Measurements from ENCODE around the gene RFX2.
"Not testable (repeated sequence)": the region's sequence is repeated elsewhere in the genome, so short reads cannot be mapped to it uniquely, and the experiment has no call there.

Gene RFX2

GRCh38 chr19:6038634-6039405 lies 71.5 kb downstream of the RFX2 start:
- peak; percentile 43 for DNase-seq (ENCODE audit: low spot score)

GRCh38 chr19:6035026-6035425 lies 75.3 kb downstream of the RFX2 start:
- no peak for DNase-seq (ENCODE audit: low spot score)

- no peak for DNase-seq (ENCODE audit: low spot score)
Measured at GRCh38 chr19:6034512-6034911, 75.8 kb downstream of the RFX2 start.

- no peak for DNase-seq (ENCODE audit: low spot score)
Measured at GRCh38 chr19:6033744-6034264, 76.5 kb downstream of the RFX2 start.

- no peak for DNase-seq (ENCODE audit: low spot score)
Measured at GRCh38 chr19:6032827-6033226, 77.5 kb downstream of the RFX2 start.

GRCh38 chr19:6032381-6032780 lies 77.9 kb downstream of the RFX2 start:
- DNase-seq (ENCODE audit: low spot score) = no peak

- DNase-seq (ENCODE audit: low spot score) = no peak
Measured at GRCh38 chr19:6030214-6030507, 80.1 kb downstream of the RFX2 start.

GRCh38 chr19:6026390-6027227 lies 83.7 kb downstream of the RFX2 start:
- DNase-seq (ENCODE audit: low spot score) = no peak

- not testable (repeated sequence) for DNase-seq (ENCODE audit: low spot score)
Measured at GRCh38 chr19:6024756-6025155, 85.5 kb downstream of the RFX2 start.

- no peak for DNase-seq (ENCODE audit: low spot score)
Measured at GRCh38 chr19:6023936-6024335, 86.4 kb downstream of the RFX2 start.

GRCh38 chr19:6023085-6023682 lies 87.1 kb downstream of the RFX2 start:
- no peak for DNase-seq (ENCODE audit: low spot score)

GRCh38 chr19:6022570-6023064 lies 87.7 kb downstream of the RFX2 start:
- no peak for DNase-seq (ENCODE audit: low spot score)

- peak; percentile 76 for DNase-seq (ENCODE audit: low spot score)
Measured at GRCh38 chr19:6021878-6022569, 88.3 kb downstream of the RFX2 start.

GRCh38 chr19:6020972-6021805 lies 89.1 kb downstream of the RFX2 start:
- DNase-seq (ENCODE audit: low spot score) = no peak

GRCh38 chr19:6020166-6020882 lies 90.0 kb downstream of the RFX2 start:
- DNase-seq (ENCODE audit: low spot score) = no peak

GRCh38 chr19:6018786-6019185 lies 91.5 kb downstream of the RFX2 start:
- no peak for DNase-seq (ENCODE audit: low spot score)

GRCh38 chr19:6017576-6017975 lies 92.7 kb downstream of the RFX2 start:
- DNase-seq (ENCODE audit: low spot score) = no peak

- DNase-seq (ENCODE audit: low spot score) = no peak
Measured at GRCh38 chr19:6015841-6016545, 94.3 kb downstream of the RFX2 start.

GRCh38 chr19:6014551-6015135 lies 95.7 kb downstream of the RFX2 start:
- no peak for DNase-seq (ENCODE audit: low spot score)

Data from activated CD4-positive, alpha-beta T cell treated with anti-CD3 and anti-CD28 coated beads, Interleukin-2, Interleukin-4, amounts not matched to agents 100 ng/mL and 50 ng/mL, durations not matched to agents 16 hours and 8 hours (primary cell).